Islet precursor cell (in vitro differentiated cells): Measurements from ENCODE around the gene APEH.
"Not testable (repeated sequence)": the region's sequence is repeated elsewhere in the genome, so short reads cannot be mapped to it uniquely, and the experiment has no call there.

ENCODE experiments used
- DNase-seq: peaks from one replicate; pipeline ENCODE4 v3.0.0-alpha.2; 2018

The APEH gene

GRCh38 chr3:49670940-49671290 lies 3.2 kb upstream of the APEH start:
- no peak for DNase-seq

GRCh38 chr3:49671291-49672288 lies 2.6 kb upstream of the APEH start:
- peak; percentile 87 for DNase-seq

- no peak for DNase-seq
Observed at GRCh38 chr3:49673121-49673714, 933 bp upstream of the APEH start.

- no peak for DNase-seq
Observed at GRCh38 chr3:49674497-49674983, 389 bp downstream of the APEH start.

- no peak for DNase-seq
Observed at GRCh38 chr3:49675912-49676311, 1.8 kb downstream of the APEH start.

GRCh38 chr3:49680493-49681231 lies 6.5 kb downstream of the APEH start:
- no peak for DNase-seq

GRCh38 chr3:49681232-49681522 lies 7.0 kb downstream of the APEH start:
- DNase-seq, result no peak

GRCh38 chr3:49681543-49681942 lies 7.4 kb downstream of the APEH start:
- DNase-seq, result no peak

- DNase-seq, result no peak
Observed at GRCh38 chr3:49683162-49683561, 9.0 kb downstream of the APEH start.

GRCh38 chr3:49684453-49684852 lies 10.3 kb downstream of the APEH start:
- not testable (repeated sequence) for DNase-seq

- DNase-seq, result not testable (repeated sequence)
Observed at GRCh38 chr3:49685103-49685502, 11.0 kb downstream of the APEH start.

- DNase-seq, result not testable (repeated sequence)
Observed at GRCh38 chr3:49685846-49686245, 11.7 kb downstream of the APEH start.

GRCh38 chr3:49686346-49686745 lies 12.2 kb downstream of the APEH start:
- DNase-seq, result peak; percentile 90

GRCh38 chr3:49686769-49687423 lies 12.7 kb downstream of the APEH start:
- DNase-seq, result peak; percentile 96

- not testable (repeated sequence) for DNase-seq
Observed at GRCh38 chr3:49687424-49687795, 13.3 kb downstream of the APEH start.

GRCh38 chr3:49688338-49689045 lies 14.3 kb downstream of the APEH start:
- not testable (repeated sequence) for DNase-seq

- DNase-seq, result peak; percentile 96
Observed at GRCh38 chr3:49689046-49689907, 15.1 kb downstream of the APEH start, which contains the start of the genes MST1 and RNF123. MST1 (minus strand) TSS chr3:49689474; CDS start chr3:49688691, 783 bp downstream. RNF123 (plus strand) TSS chr3:49689557; CDS start chr3:49691166, 1,609 bp downstream.

GRCh38 chr3:49689908-49690624 lies 15.9 kb downstream of the APEH start:
- not testable (repeated sequence) for DNase-seq

- DNase-seq, result not testable (repeated sequence)
Observed at GRCh38 chr3:49690856-49691255, 16.7 kb downstream of the APEH start.

GRCh38 chr3:49691481-49691880 lies 17.3 kb downstream of the APEH start:
- not testable (repeated sequence) for DNase-seq
